ENCODE data around the gene CENPU.

DNA sequence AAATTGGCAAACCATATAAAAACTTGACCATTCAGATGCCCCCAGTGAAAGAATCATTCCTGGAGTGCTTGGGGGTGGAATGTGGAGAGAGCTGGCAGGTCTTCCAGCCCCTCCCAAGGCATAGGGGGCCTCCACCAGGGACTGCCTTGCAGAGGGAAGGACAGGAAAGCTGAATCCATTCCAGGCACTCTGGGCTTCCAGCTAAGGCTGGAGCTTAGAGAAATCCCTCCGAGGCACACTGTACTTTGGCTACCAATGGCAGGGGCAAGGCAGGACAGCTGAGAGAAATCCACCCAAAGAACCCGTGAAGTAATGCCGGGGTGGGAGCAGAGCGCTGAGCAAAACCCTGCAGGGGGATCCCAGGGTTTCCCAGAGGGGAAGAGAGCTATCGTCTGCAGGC lies 4.0 kb downstream of the CENPU start:
- TF ChIP-seq CTCF (IDR thresholded peaks at IDR 0.05) = no peak
- TF ChIP-seq POLR2A (IDR thresholded peaks at IDR 0.05) = no peak
- TF ChIP-seq EP300 (IDR thresholded peaks at IDR 0.05) = no peak
